ENCODE data around the gene TSPAN18. TPM values are rescaled to one million over a fixed set of nuclear protein-coding genes. Genes with fewer than 3 reads are reported as not detected.

The TSPAN18 gene
- total RNA-seq, 2 experiments from 2014 or later = 0.85 to 0.92 TPM

DNA sequence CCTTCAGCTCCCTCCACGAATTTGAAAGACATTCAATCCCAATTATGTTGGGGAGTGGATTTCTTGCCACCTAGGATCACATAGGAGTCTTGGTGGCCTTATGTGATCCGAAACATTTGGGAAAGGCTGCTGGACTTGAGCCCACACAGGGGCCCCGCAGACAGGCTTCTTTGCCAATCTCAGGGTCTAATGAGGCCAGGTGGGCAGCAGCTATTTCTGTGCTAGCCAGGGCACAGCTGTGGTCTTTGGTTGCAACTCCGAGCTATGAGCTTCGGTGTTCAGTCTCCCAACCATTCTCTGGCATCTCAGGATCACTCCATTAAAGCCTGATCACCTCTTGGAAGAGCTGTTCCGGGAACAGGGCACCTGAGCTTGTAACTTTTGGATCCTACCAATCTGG, 139.5 kb downstream of the TSPAN18 start:
- DNase-seq (no peak), ATAC-seq (no peak)
- Mint-ChIP-seq H3K4me1 (ENCODE audit: low read depth) (peaks cover 25% of the 10 kb centered on the region), H3K27ac (no peak overlapping the region), H3K36me3 (ENCODE audit: low read depth) (peaks cover 6% of the 10 kb centered on the region), H3K9me3 (peaks cover 6% of the 10 kb centered on the region), H3K4me3 (no peak overlapping the region), H3K27me3 (peaks cover 6% of the 10 kb centered on the region)
- intact Hi-C loops (cut with micrococcal nuclease) = no loop called here
- ChIA-PET POLR2A (no interaction called here), CTCF (interaction anchor here (0.7 to 1.2 kb wide), 2 partner anchors 61 to 91 kb away, joined by 3 read pairs; no protein-coding TSS in a partner anchor)
- TF ChIP-seq, protein P1, sequence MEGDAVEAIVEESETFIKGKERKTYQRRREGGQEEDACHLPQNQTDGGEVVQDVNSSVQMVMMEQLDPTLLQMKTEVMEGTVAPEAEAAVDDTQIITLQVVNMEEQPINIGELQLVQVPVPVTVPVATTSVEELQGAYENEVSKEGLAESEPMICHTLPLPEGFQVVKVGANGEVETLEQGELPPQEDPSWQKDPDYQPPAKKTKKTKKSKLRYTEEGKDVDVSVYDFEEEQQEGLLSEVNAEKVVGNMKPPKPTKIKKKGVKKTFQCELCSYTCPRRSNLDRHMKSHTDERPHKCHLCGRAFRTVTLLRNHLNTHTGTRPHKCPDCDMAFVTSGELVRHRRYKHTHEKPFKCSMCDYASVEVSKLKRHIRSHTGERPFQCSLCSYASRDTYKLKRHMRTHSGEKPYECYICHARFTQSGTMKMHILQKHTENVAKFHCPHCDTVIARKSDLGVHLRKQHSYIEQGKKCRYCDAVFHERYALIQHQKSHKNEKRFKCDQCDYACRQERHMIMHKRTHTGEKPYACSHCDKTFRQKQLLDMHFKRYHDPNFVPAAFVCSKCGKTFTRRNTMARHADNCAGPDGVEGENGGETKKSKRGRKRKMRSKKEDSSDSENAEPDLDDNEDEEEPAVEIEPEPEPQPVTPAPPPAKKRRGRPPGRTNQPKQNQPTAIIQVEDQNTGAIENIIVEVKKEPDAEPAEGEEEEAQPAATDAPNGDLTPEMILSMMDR (IDR thresholded peaks at IDR 0.05) = no peak

DNA sequence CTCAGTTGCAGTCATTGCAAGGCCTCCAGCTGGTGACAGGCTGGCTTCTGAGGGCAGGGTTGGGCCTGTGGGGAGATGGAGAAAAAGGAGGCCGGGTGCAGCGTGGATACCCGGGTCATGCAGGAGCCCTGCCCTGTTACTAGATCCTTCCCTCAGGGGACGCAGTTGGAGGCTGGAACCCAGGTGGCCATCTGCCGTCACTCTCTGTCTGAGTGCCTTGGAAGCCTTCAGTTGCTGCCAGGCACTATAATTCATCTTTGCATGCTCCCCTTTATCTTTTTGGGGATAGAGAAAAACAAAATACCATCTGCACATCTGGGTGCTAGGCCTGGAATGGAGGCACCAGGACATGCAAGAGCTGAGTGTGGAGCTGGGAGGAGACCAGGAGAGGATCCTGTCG, 141.3 kb downstream of the TSPAN18 start:
- intact Hi-C loops (cut with micrococcal nuclease) = no loop called here
- H3K27me3 Mint-ChIP-seq = peaks cover 6% of the 10 kb centered on the region
- TF ChIP-seq, protein P1 (IDR thresholded peaks at IDR 0.05) = no peak
- no peak overlapping the region for H3K4me3 Mint-ChIP-seq
- no peak overlapping the region for H3K27ac Mint-ChIP-seq
- DNase-seq (no peak), ATAC-seq (no peak)
- H3K9me3 Mint-ChIP-seq = peaks cover 6% of the 10 kb centered on the region
- peaks cover 7% of the 10 kb centered on the region for H3K4me1 Mint-ChIP-seq (ENCODE audit: low read depth)
- CTCF ChIA-PET = interaction anchor here (0.7 kb wide), 1 partner anchor 25 kb away, joined by 3 read pairs; no protein-coding TSS in a partner anchor
- POLR2A ChIA-PET = no interaction called here
- H3K36me3 Mint-ChIP-seq (ENCODE audit: low read depth) = peaks cover 6% of the 10 kb centered on the region

DNA sequence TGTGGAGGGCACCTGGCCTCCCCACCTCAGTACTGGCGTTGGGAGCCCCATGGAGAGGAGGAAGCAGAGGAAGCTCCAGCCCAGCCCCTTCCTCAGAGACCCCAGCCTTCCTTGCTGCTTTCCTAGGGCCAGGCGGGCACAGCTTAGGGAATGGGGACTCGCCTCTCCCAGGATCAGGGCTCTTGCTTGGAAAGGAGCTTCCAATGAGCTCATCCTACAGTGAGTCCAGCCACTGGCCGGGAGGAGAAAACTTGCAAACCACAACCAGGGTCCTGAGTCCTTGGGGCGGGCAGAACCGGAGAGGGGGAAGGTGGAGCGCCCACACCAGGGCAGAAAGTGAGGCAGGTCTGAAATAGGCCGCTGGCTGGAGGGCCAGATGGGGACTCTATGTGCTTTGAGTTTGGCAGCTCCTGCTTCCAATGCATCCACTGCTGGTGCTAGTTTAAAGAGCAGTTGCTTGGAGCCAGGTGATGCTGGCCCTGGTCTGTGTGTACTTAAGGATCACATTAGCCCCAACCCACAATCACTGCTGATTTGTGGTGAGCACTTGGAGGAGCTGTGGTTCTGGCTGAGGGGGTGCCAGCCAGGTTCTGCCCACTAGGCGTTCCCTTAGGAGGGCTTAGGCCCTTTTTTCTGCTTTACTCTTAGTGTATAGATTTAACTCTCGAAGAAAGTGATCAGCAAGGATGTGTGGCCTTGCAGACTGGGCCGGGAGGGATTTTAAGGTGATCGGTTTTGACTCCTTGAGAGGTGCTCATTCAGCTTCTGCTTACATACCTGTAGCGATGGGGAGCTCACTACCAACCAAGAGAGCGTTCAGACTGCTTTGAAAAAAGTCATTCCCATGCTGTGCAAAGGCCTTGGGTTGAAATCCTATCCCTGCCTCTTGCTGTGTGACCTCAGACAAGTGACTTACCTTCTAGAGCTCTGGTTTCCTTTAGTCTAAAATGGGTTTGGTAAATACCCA, 142.0 kb downstream of the TSPAN18 start:
- DNase-seq (no peak), ATAC-seq (no peak)
- Mint-ChIP-seq H3K36me3 (ENCODE audit: low read depth) (peaks cover 6% of the 10 kb centered on the region), H3K4me1 (ENCODE audit: low read depth) (peaks cover 7% of the 10 kb centered on the region), H3K9me3 (peaks cover 6% of the 10 kb centered on the region), H3K4me3 (no peak overlapping the region), H3K27ac (no peak overlapping the region), H3K27me3 (peaks cover 3% of the 10 kb centered on the region)
- ChIA-PET POLR2A (no interaction called here), CTCF (interaction anchor here (0.7 to 1.7 kb wide), 2 partner anchors 7 to 25 kb away, joined by 3 read pairs; no protein-coding TSS in a partner anchor)
- intact Hi-C loops (cut with micrococcal nuclease) = no loop called here
- TF ChIP-seq, protein P1 (IDR thresholded peaks at IDR 0.05) = no peak

DNA sequence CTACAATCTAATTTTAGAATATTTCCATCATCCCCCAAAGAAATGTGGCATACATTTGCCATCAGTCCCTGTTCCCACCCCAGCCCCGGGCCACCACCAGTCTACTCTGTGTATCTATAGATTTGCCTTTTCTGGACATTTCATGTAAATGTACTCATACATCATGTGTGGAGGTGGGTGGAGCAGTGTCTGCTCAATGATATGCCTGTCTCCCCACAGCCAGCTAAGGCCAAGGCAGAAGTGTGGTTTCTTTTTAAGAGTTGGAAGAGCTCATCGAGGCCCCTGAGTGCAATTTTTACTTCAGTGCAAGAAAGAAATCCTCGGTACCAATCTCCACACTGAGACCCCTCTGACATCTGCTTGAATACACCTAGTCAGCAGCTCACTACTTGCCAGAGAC, 143.4 kb downstream of the TSPAN18 start:
- TF ChIP-seq, protein P1 (IDR thresholded peaks at IDR 0.05) = no peak
- ChIA-PET POLR2A (interaction anchor here (0.7 kb wide), 1 partner anchor 66 kb away, joined by 3 read pairs; no protein-coding TSS in a partner anchor), CTCF (interaction anchor here (1.0 to 1.7 kb wide), 2 partner anchors 9 to 66 kb away, joined by 3 to 4 read pairs; no protein-coding TSS in a partner anchor)
- H3K27me3 Mint-ChIP-seq = peaks cover 2% of the 10 kb centered on the region
- DNase-seq (no peak), ATAC-seq (no peak)
- H3K36me3 Mint-ChIP-seq (ENCODE audit: low read depth) = peaks cover 6% of the 10 kb centered on the region
- peaks cover 6% of the 10 kb centered on the region for H3K9me3 Mint-ChIP-seq
- H3K4me3 Mint-ChIP-seq = no peak overlapping the region
- intact Hi-C loops (cut with micrococcal nuclease) = no loop called here
- peaks cover 7% of the 10 kb centered on the region for H3K4me1 Mint-ChIP-seq (ENCODE audit: low read depth)
- H3K27ac Mint-ChIP-seq = no peak overlapping the region

All from activated CD8-positive, alpha-beta T cell treated with anti-CD3 and anti-CD28 coated beads for 36 hours (primary cell).